ENCODE data around the gene CUX1. TPM values are rescaled to one million over a fixed set of nuclear protein-coding genes. Genes with fewer than 3 reads are reported as not detected.
"Not testable (repeated sequence)": the region's sequence is repeated elsewhere in the genome, so short reads cannot be mapped to it uniquely, and the experiment has no call there.

CUX1 gene
- total RNA-seq, 4 donors from 2014 or later, result 52.5 to 93.6 (median 63.7) TPM

DNA sequence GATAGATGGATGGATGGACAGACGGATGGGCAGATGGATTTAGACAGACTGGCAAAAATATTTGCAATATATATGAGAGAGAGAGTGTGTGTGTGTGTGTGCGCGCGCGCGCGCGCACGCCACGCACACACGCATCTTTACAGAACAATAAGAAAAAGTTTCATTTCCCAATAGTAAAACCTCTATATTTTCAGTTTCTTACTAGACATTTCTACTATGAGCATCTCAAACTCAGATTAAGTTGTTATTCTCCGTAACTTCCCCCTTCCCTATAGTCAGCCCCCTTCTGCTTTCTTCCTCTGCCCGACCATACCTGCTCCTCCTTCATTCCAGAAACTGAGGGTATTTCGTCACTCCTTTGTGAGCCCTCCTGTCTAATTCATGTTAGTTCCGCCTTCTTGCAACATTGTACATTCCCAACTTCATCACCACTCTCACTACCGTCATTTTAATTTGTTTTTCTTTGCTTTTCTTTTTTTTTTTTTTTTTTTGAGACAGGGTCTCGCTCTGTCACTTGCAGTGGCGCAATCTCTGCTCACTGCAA lies 314.9 kb downstream of the CUX1 start:
- Histone ChIP-seq H3K4me1 (no peaks in the 10 kb centered on the region), H3K27me3 (no peaks in the 10 kb centered on the region), H3K4me3 (no peak overlapping the region), H3K27ac (no peak overlapping the region), H3K9me3 (no peaks in the 10 kb centered on the region), H3K36me3 (no peaks in the 10 kb centered on the region)
- WGBS, result 95% methylated on average over 18 of the region's 18 CpGs
- DNase-seq (ENCODE audit: low spot score in 2 of 2), result no peak
- no peak for TF ChIP-seq POLR2AphosphoS5 (IDR thresholded peaks at IDR 0.05)

DNA sequence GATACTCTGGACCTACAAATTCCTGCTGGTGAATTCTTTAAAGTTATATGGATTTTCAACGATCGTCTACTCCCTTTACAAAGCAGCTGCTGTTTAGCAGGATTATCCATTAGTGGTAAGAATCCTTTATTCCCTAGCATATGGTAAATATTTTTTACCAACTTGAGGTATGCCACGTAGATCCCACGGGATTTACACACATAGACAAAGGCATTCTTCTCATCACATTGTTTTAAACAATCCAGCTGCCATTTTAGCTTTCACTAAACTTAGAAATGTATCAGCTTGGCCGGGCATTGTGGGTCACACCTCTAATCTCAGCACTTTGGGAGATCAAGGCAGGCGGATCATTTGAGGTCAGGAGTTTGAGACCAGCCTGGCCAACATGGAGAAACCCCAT lies 321.2 kb downstream of the CUX1 start:
- no peaks in the 10 kb centered on the region for H3K36me3 ChIP-seq
- no peak for DNase-seq (ENCODE audit: low spot score in 2 of 2)
- H3K4me1 ChIP-seq, result no peaks in the 10 kb centered on the region
- no peak overlapping the region for H3K27ac ChIP-seq
- H3K27me3 ChIP-seq, result no peaks in the 10 kb centered on the region
- WGBS, result 91% methylated on average over 6 of the region's 6 CpGs
- H3K9me3 ChIP-seq, result no peaks in the 10 kb centered on the region
- TF ChIP-seq, protein P1, sequence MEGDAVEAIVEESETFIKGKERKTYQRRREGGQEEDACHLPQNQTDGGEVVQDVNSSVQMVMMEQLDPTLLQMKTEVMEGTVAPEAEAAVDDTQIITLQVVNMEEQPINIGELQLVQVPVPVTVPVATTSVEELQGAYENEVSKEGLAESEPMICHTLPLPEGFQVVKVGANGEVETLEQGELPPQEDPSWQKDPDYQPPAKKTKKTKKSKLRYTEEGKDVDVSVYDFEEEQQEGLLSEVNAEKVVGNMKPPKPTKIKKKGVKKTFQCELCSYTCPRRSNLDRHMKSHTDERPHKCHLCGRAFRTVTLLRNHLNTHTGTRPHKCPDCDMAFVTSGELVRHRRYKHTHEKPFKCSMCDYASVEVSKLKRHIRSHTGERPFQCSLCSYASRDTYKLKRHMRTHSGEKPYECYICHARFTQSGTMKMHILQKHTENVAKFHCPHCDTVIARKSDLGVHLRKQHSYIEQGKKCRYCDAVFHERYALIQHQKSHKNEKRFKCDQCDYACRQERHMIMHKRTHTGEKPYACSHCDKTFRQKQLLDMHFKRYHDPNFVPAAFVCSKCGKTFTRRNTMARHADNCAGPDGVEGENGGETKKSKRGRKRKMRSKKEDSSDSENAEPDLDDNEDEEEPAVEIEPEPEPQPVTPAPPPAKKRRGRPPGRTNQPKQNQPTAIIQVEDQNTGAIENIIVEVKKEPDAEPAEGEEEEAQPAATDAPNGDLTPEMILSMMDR (IDR thresholded peaks at IDR 0.05), result no peak
- TF ChIP-seq POLR2AphosphoS5 (IDR thresholded peaks at IDR 0.05) (no peak), POLR2A (IDR thresholded peaks at IDR 0.05) (no peak), EP300 (IDR thresholded peaks at IDR 0.05) (no peak)
- no peak overlapping the region for H3K4me3 ChIP-seq

DNA sequence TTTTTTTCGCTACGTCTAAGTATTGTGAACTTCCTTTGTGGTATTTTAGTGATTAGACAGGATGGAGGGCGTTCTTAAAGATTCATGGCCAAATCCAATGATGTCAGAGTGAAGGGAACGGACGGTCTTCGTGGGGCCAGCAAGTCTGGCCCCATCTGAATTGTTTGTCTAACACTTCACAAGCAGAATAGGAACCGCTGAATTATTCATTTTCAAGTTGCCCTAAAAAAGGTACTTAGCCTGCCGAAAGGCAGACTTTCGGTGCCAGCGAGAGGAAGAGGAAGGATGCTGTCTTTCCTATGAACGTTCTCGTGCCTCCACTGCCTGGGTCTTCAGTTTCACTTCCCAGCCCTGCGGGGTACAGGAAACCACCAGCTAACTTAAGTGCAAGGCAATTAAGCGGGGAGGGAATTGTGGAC lies 323.5 kb downstream of the CUX1 start:
- no peak overlapping the region for H3K4me3 ChIP-seq
- no peaks in the 10 kb centered on the region for H3K4me1 ChIP-seq
- H3K36me3 ChIP-seq, result no peaks in the 10 kb centered on the region

DNA sequence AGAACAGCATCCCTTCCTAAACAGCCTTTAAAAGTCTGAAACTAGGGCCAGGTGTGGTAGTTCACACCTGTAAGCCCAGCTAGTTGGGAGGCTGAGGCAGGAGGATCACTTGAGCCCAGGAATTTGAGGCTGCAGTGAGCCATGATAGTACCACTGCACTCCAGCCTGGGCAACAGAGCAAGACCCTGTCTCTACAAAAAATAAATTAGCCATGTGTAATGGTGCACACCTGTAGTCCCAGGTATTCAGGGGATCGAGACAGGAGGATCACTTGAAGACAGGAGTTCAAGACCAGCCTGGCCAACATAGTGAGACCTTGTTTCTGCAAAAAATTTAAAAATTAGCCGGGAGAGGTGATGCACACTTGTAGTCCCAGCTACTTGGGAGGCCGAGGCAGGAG lies 325.0 kb downstream of the CUX1 start:
- WGBS, result 93% methylated on average over 3 of the region's 3 CpGs
- H3K36me3 ChIP-seq; H3K9me3 ChIP-seq; H3K4me3 ChIP-seq; H3K27ac ChIP-seq; DNase-seq (ENCODE audit: low spot score in 2 of 2); H3K4me1 ChIP-seq; H3K27me3 ChIP-seq: not testable (repeated sequence)

More for the DNA sequence above, 323.5 kb downstream of the CUX1 start:
- Histone ChIP-seq H3K27me3 (no peaks in the 10 kb centered on the region), H3K9me3 (no peaks in the 10 kb centered on the region), H3K27ac (no peak overlapping the region)
- TF ChIP-seq, protein P1 (IDR thresholded peaks at IDR 0.05), result no peak
- 86% methylated on average over 14 of the region's 14 CpGs for WGBS
- DNase-seq (ENCODE audit: low spot score in 2 of 2), result no peak

DNA sequence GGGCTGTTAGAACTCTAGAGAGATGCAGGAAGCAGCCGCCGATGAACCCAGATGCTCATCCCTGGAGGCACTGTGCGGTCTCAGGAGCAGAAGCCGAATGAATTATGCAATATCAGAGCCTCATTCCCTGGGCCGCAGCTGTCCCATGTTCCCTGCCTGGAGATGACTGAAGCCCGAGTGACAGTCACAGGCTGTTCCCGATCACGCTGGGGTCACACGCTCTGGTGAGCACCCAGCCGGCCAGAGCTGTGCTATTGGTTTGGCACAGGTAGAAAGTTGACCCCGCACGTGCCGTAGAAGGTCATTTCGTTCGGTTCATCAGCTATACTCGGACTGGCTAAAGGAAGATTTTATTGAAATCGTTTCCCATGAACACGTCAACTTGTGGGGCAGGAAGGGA lies 328.7 kb downstream of the CUX1 start:
- 86% methylated on average over 18 of the region's 18 CpGs for WGBS
- no peaks in the 10 kb centered on the region for H3K27me3 ChIP-seq
- H3K9me3 ChIP-seq, result no peaks in the 10 kb centered on the region
- H3K36me3 ChIP-seq, result no peaks in the 10 kb centered on the region
- no peaks in the 10 kb centered on the region for H3K4me1 ChIP-seq
- no peak overlapping the region for H3K27ac ChIP-seq
- DNase-seq (ENCODE audit: low spot score in 2 of 2), result no peak
- no peak for TF ChIP-seq POLR2AphosphoS5 (IDR thresholded peaks at IDR 0.05)
- TF ChIP-seq, protein P1 (IDR thresholded peaks at IDR 0.05), result no peak
- TF ChIP-seq POLR2A (IDR thresholded peaks at IDR 0.05), result no peak
- TF ChIP-seq EP300 (IDR thresholded peaks at IDR 0.05), result no peak
- no peak overlapping the region for H3K4me3 ChIP-seq

DNA sequence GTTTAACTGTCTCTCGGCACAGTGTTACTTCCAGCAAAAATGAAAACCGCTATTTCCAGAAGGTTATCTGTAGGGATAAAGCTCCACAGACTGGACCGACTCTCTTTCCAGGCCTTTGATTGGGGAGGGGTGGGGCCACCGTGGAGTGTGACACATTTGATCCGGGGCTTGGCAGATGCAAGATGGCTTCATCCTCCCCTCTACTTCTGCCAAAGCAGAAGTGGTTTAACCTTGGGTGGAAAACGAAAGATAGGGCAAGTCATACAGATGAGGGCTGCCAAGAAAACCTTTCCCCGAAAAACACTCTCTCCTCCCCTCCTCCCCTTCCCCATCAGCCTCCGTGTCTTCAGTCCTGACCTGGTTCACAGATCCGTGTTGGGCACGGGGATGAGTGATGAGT lies 329.6 kb downstream of the CUX1 start:
- no peak overlapping the region for H3K4me3 ChIP-seq
- H3K4me1 ChIP-seq, result no peaks in the 10 kb centered on the region
- no peaks in the 10 kb centered on the region for H3K9me3 ChIP-seq
- 53% methylated on average over 10 of the region's 10 CpGs for WGBS
- DNase-seq (ENCODE audit: low spot score in 2 of 2), result no peak
- H3K36me3 ChIP-seq, result no peaks in the 10 kb centered on the region
- H3K27me3 ChIP-seq, result no peaks in the 10 kb centered on the region
- no peak overlapping the region for H3K27ac ChIP-seq
- TF ChIP-seq POLR2A (IDR thresholded peaks at IDR 0.05), result no peak
- TF ChIP-seq EP300 (IDR thresholded peaks at IDR 0.05), result no peak
- TF ChIP-seq, protein P1 (IDR thresholded peaks at IDR 0.05), result no peak
- TF ChIP-seq POLR2AphosphoS5 (IDR thresholded peaks at IDR 0.05), result no peak

All from suprapubic skin (tissue), 4 donors.